Esophagus mucosa (tissue), 1 donor: ENCODE results near the gene TMEM203. TPM values are rescaled to one million over a fixed set of nuclear protein-coding genes. Genes with fewer than 3 reads are reported as not detected.
A peak's percentile ranks its signal among the peaks of the same experiment; 100 is the strongest.

ENCODE experiments used
- ATAC-seq: fragments of 200-7000 bp; cut with Tn5 transposase; one replicate; pipeline ENCODE4 v1.9.1; 2020
- total RNA-seq: library from RNA; stranded (reverse); gene quantifications from one replicate; pipeline ENCODE4 v1.2.4, GENCODE V29; 2023
- donor health status: DM: yes; HTN: yes; CAD: no.

Gene TMEM203
- total RNA-seq, 1 donor from 2014 or later: 24.8 TPM

GRCh38 chr9:137217276-137218211 lies 12.1 kb upstream of the TMEM203 start:
- ATAC-seq: peak; percentile 79

GRCh38 chr9:137216188-137216965 lies 10.9 kb upstream of the TMEM203 start:
- ATAC-seq: no peak

GRCh38 chr9:137215196-137215986 lies 9.9 kb upstream of the TMEM203 start:
- no peak for ATAC-seq

GRCh38 chr9:137214620-137215019 lies 9.2 kb upstream of the TMEM203 start:
- no peak for ATAC-seq

GRCh38 chr9:137213160-137214060 lies 8.0 kb upstream of the TMEM203 start:
- peak; percentile 1 for ATAC-seq

GRCh38 chr9:137212520-137212919 lies 7.1 kb upstream of the TMEM203 start:
- no peak for ATAC-seq

- ATAC-seq: no peak
Measured at GRCh38 chr9:137211532-137211931, 6.1 kb upstream of the TMEM203 start.

GRCh38 chr9:137206602-137207001 lies 1.2 kb upstream of the TMEM203 start:
- no peak for ATAC-seq

- ATAC-seq: no peak
Measured at GRCh38 chr9:137204731-137205125, 720 bp downstream of the TMEM203 start.

GRCh38 chr9:137202966-137203365 lies 2.5 kb downstream of the TMEM203 start:
- ATAC-seq: no peak

GRCh38 chr9:137201205-137201868 lies 4.1 kb downstream of the TMEM203 start:
- ATAC-seq: no peak

- peak; percentile 93 for ATAC-seq
Measured at GRCh38 chr9:137200311-137201204, 4.9 kb downstream of the TMEM203 start, which contains the start of gene TPRN. TPRN (minus strand) TSS chr9:137200741; CDS start chr9:137200711, 30 bp downstream.

- ATAC-seq: no peak
Measured at GRCh38 chr9:137199411-137200121, 5.9 kb downstream of the TMEM203 start.

GRCh38 chr9:137198902-137199283 lies 6.6 kb downstream of the TMEM203 start:
- ATAC-seq: no peak

GRCh38 chr9:137198051-137198901 lies 7.2 kb downstream of the TMEM203 start:
- ATAC-seq: no peak

- peak; percentile 48 for ATAC-seq
Measured at GRCh38 chr9:137195525-137196220, 9.8 kb downstream of the TMEM203 start.

- ATAC-seq: peak; percentile 67
Measured at GRCh38 chr9:137194909-137195308, 10.5 kb downstream of the TMEM203 start.

- ATAC-seq: no peak
Measured at GRCh38 chr9:137194388-137194787, 11.1 kb downstream of the TMEM203 start.
